Keratinocyte (primary cell): Measurements from ENCODE around the gene UBASH3B. TPM values are rescaled to one million over a fixed set of nuclear protein-coding genes. Genes with fewer than 3 reads are reported as not detected.

Experiments used
- DNase-seq: peaks from one replicate; pipeline ENCODE4 v3.0.0-alpha.2; 2011; ENCODE audit warnings: low read depth, missing footprints, low spot score
- FAIRE-seq: peaks from 2 replicates; lab custom pipeline; 2011; peaks lifted over from hg19 to GRCh38; lab: Jason Lieb, UNC
- H2AFZ ChIP-seq: 2 replicates; pipeline ENCODE4 v1.6.0; 2012; ENCODE audit warnings: low read length, control low read depth, inconsistent platforms; ENCODE audit not compliant: control insufficient read depth
- H3K27ac ChIP-seq: 2 replicates; pipeline ENCODE4 v1.5.1; 2011; ENCODE audit warnings: low read length; ENCODE audit not compliant: control insufficient read depth, insufficient read depth
- H3K27me3 ChIP-seq: 3 replicates; pipeline ENCODE4 v1.6.0; 2011; ENCODE audit warnings: low read length; ENCODE audit not compliant: control insufficient read depth, insufficient read depth; ENCODE audit errors: extremely low read depth
- H3K36me3 ChIP-seq, 2 experiments: 2 replicates in 1 of 2; 3 replicates in 1 of 2; pipeline ENCODE4 v1.5.1; 2011; ENCODE audit warnings: low read length in 2 of 2, mild to moderate bottlenecking in 1 of 2; ENCODE audit not compliant: control insufficient read depth in 2 of 2, insufficient read depth in 2 of 2; ENCODE audit errors: extremely low read depth in 1 of 2
- H3K4me1 ChIP-seq: 3 replicates; pipeline ENCODE4 v1.5.1; 2011; ENCODE audit warnings: low read length; ENCODE audit not compliant: control insufficient read depth, insufficient read depth; ENCODE audit errors: extremely low read depth
- H3K4me2 ChIP-seq: 3 replicates; pipeline ENCODE4 v1.6.0; 2011; ENCODE audit warnings: low read depth, low read length; ENCODE audit not compliant: control insufficient read depth, insufficient read depth; ENCODE audit errors: extremely low read depth
- H3K4me3 ChIP-seq, 3 experiments: fragments of 200-600 bp in 1 of 3; sonication (generic) in 1 of 3; 2 replicates in 2 of 3; 3 replicates in 1 of 3; pipeline ENCODE4 v1.5.1; 2011 to 2016; ENCODE audit warnings: low read length in 3 of 3, mild to moderate bottlenecking in 3 of 3, control low read depth in 2 of 3, inconsistent platforms in 1 of 3, low read depth in 1 of 3, mixed read lengths in 1 of 3, mixed run types in 1 of 3, moderate library complexity in 1 of 3; ENCODE audit not compliant: control insufficient read depth in 2 of 3, insufficient read depth in 2 of 3; ENCODE audit errors: extremely low read depth in 1 of 3
- H3K79me2 ChIP-seq: 2 replicates; pipeline ENCODE4 v1.6.0; 2012; ENCODE audit warnings: low read length; ENCODE audit not compliant: control insufficient read depth, insufficient read depth
- H3K9ac ChIP-seq: 3 replicates; pipeline ENCODE4 v1.6.0; 2011; ENCODE audit warnings: low read length; ENCODE audit not compliant: control insufficient read depth, insufficient read depth; ENCODE audit errors: extremely low read depth
- H3K9me1 ChIP-seq: 3 replicates; pipeline ENCODE4 v1.6.0; 2011; ENCODE audit warnings: low read length; ENCODE audit not compliant: control insufficient read depth, insufficient read depth; ENCODE audit errors: extremely low read depth
- H3K9me3 ChIP-seq: 2 replicates; pipeline ENCODE4 v1.5.1; 2012; ENCODE audit warnings: low read depth, low read length; ENCODE audit not compliant: control insufficient read depth
- H4K20me1 ChIP-seq: 3 replicates; pipeline ENCODE4 v1.6.0; 2011; ENCODE audit warnings: low read length; ENCODE audit not compliant: control insufficient read depth, insufficient read depth; ENCODE audit errors: extremely low read depth
- EZH2 ChIP-seq: IDR thresholded peaks from one replicate; pipeline ENCODE4 v1.6.1; 2012; ENCODE audit warnings: inconsistent platforms, mild to moderate bottlenecking, low read length, moderate library complexity
- dilution Hi-C: fragments of 300-500 bp; cut with MboI; formaldehyde crosslinking; loops from one replicate; pipeline ENCODE4 v1.7.0; 2020; ENCODE audit warnings: low sequenced_read_pairs; ENCODE audit not compliant: extremely low pct_ligation_motif_present
- polyA plus RNA-seq, 5 experiments: library from polyadenylated mRNA; depleted of rRNA in 3 of 5; stranded (reverse) in 3 of 5; stranded (forward) in 1 of 5; unstranded in 1 of 5; fragments of >200 nt; gene quantifications; 1 replicate in 1 of 5; 2 replicates in 3 of 5; 3 replicates in 1 of 5; pipeline versions ENCODE4 v1.2.1 to v1.2.3, GENCODE V29; 2011 to 2012; ENCODE audit warnings: missing spikeins in 2 of 5, low read depth in 1 of 5, low replicate concordance in 1 of 5
- TF ChIP-seq, protein P1 (sequence below), 3 experiments: IDR thresholded peaks in 1 of 3; conservative IDR thresholded peaks in 1 of 3; optimal IDR thresholded peaks in 1 of 3; 2 replicates in 2 of 3; 3 replicates in 1 of 3; pipeline versions ENCODE3 to v1.5.1; 2011; ENCODE audit warnings: low read length in 3 of 3, mild to moderate bottlenecking in 3 of 3, moderate library complexity in 2 of 3, control low read depth in 1 of 3, inconsistent platforms in 1 of 3; ENCODE audit not compliant: insufficient read depth in 2 of 3; ENCODE audit errors: extremely low read depth in 1 of 3

UBASH3B gene
- polyA plus RNA-seq, 1 donor (not counting 4 experiments of a cell fraction or from before 2014, with no cell fraction given), result 25.0 TPM

DNA sequence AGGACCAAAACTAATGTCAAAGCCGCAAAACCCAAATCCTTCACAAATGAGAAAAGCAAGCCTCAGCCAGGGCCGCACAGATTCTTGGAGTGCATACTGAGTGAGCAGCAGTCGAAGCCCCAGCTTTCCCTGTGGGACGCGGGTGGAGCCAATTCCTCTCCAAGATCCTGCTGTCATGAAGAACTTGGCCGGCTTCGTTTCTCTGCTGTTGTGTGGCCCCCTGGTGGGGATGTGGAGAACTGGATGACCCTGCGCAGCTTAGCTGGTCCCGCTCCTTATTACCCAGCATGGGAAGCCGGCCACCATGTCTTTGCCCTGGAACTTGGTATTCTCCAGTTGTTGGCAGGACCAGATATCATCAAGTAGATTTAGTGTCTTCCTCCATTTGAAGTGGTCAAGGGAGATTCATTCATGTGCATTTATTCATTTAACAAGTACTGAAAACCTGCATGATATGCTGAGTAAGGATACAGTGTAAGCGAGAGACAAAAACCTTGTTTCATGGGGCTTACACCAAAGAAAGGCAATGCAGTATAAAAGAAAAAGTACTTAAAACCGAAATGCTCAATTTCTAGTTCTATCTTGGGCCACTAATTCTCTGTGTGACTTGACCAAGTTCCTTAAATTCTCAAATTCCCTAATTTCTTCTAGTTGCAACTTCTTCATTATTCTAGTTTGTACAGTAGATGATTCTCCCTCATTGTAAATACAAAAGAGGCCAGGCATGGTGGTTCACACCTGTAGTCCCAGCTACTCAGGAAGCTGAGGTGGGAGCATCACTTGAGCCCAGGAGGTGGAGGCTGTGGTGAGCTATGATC, 126.1 kb downstream of the UBASH3B start:
- H3K27me3 ChIP-seq, result no peaks in the 10 kb centered on the region
- no peaks in the 10 kb centered on the region for H3K9me3 ChIP-seq
- H4K20me1 ChIP-seq, result no peaks in the 10 kb centered on the region
- FAIRE-seq (peak; percentile 80), DNase-seq (no peak)
- H3K4me1 ChIP-seq, result peaks cover 24% of the 10 kb centered on the region
- no peaks in the 10 kb centered on the region for H3K79me2 ChIP-seq
- peaks cover under 1% of the 10 kb centered on the region for H3K9me1 ChIP-seq
- no peak overlapping the region for H3K9ac ChIP-seq
- H2AFZ ChIP-seq, result no peak overlapping the region
- dilution Hi-C loops, result no loop called here
- H3K4me3 ChIP-seq, result no peak overlapping the region
- H3K27ac ChIP-seq, result no peak overlapping the region
- peaks cover 20 to 30% of the 10 kb centered on the region in 2 experiments for H3K36me3 ChIP-seq
- no peak overlapping the region for H3K4me2 ChIP-seq
- TF ChIP-seq EZH2, result no peak
- TF ChIP-seq, protein P1, sequence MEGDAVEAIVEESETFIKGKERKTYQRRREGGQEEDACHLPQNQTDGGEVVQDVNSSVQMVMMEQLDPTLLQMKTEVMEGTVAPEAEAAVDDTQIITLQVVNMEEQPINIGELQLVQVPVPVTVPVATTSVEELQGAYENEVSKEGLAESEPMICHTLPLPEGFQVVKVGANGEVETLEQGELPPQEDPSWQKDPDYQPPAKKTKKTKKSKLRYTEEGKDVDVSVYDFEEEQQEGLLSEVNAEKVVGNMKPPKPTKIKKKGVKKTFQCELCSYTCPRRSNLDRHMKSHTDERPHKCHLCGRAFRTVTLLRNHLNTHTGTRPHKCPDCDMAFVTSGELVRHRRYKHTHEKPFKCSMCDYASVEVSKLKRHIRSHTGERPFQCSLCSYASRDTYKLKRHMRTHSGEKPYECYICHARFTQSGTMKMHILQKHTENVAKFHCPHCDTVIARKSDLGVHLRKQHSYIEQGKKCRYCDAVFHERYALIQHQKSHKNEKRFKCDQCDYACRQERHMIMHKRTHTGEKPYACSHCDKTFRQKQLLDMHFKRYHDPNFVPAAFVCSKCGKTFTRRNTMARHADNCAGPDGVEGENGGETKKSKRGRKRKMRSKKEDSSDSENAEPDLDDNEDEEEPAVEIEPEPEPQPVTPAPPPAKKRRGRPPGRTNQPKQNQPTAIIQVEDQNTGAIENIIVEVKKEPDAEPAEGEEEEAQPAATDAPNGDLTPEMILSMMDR (optimal IDR thresholded peaks at IDR 0.05 in 1 of 3, IDR thresholded peaks at IDR 0.05 in 1 of 3, conservative IDR thresholded peaks at IDR 0.05 in 1 of 3; ENCODE audit: extremely low read depth in 1 of 3, insufficient read depth in 2 of 3, low read length in 3 of 3), result peak; percentile 89 to 91 (median 90)

DNA sequence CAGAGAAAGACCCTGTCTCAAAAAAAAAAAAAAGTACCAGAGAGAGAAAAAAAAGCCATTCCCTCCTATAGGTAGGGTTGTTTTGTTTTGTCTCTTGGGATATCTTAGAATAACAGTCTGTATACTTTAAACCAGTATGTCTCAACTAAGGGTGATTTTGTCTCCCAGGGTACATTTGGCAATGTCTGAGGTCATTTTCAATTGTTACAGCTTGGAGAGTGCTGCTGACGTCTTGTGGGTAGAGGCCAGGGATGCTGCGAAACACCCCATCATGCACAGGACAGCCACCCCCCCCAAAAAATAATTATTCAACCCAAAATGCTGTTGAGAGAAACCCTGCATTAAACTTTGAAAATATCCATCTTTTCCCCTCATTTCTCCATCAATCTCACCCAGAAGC, 126.7 kb downstream of the UBASH3B start:
- Histone ChIP-seq H3K4me1 (peaks cover 24% of the 10 kb centered on the region), H4K20me1 (no peaks in the 10 kb centered on the region), H3K9me3 (no peaks in the 10 kb centered on the region), H3K4me3 (no peak overlapping the region), H3K27ac (no peak overlapping the region), H3K9ac (no peak overlapping the region), H3K79me2 (no peaks in the 10 kb centered on the region), H3K9me1 (no peaks in the 10 kb centered on the region), H2AFZ (no peak overlapping the region), H3K4me2 (no peak overlapping the region), H3K36me3 (peaks cover 20 to 28% of the 10 kb centered on the region in 2 experiments), H3K27me3 (no peaks in the 10 kb centered on the region)
- TF ChIP-seq, protein P1 (optimal IDR thresholded peaks at IDR 0.05 in 1 of 3, IDR thresholded peaks at IDR 0.05 in 1 of 3, conservative IDR thresholded peaks at IDR 0.05 in 1 of 3; ENCODE audit: extremely low read depth in 1 of 3, insufficient read depth in 2 of 3, low read length in 3 of 3), result no peak
- TF ChIP-seq EZH2, result no peak
- dilution Hi-C loops, result no loop called here
- DNase-seq (no peak), FAIRE-seq (no peak)
